GM19328 (cell line): ENCODE measurements around the gene AGPAT3.

Source experiments
- ATAC-seq: cut with Tn5 transposase; IDR thresholded peaks from one replicate; pipeline ENCODE4 v1.9.1; 2021; ENCODE audit warnings: mild to moderate bottlenecking, moderate library complexity; ENCODE audit not compliant: unreplicated experiment

AGPAT3 gene

DNA sequence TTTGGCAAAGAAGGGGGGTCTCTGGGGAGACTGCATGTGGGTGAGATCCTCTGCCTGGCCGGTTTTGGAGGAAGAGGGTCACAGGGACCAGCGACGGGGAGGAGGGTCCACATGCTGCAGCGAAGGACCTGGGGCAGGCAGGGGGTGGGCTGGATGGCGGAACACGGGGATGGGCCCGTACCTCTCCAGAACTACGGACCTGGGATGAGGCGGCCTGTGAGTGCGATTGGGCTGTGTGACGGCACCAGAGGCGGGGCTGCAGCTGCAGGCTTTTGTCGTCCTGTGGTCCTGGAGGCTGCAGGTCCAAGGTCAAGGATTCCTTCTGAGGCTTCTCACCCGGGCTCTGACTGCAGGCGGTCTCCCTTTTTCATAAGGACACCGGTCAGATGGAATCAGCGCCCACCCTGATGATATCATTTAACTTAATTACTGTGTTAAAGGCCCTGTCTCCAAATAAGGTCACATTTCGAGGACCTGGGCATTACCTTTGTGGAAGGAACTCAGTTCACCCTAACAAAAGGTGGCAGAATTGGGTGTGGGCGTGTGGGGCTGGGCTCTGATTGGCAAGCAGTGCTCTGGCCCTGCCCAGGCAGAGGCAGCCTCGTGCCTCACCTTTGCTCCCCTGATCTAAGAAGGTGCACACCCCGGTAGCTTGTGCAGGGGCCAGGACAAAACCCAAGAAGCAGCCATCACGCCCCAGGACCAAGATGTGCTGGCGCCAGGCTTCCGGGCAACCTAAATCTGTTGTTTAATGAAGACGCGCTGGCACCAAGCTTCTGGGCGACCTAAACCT is 87.1 kb downstream of the AGPAT3 start:
- ATAC-seq = no peak

DNA sequence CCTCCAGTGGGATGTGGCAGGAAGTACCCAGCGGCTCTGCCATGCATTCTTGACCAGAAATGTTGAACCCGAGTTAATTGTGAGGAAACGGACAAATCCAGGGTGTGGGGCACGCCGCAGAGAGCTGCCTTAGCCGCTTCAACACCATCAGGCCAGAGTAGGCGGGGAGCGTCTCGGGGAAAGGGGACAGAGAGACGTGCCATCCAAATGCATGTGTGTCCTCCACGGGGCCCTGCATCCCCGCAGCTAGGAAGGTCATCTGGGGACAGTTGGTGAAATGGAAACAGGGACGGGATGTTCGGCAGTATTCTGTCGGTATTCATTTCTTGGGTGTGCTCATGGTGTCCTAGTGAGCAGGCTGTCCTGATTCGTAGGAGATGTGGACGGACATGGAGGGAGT is 88.0 kb downstream of the AGPAT3 start:
- no peak for ATAC-seq

DNA sequence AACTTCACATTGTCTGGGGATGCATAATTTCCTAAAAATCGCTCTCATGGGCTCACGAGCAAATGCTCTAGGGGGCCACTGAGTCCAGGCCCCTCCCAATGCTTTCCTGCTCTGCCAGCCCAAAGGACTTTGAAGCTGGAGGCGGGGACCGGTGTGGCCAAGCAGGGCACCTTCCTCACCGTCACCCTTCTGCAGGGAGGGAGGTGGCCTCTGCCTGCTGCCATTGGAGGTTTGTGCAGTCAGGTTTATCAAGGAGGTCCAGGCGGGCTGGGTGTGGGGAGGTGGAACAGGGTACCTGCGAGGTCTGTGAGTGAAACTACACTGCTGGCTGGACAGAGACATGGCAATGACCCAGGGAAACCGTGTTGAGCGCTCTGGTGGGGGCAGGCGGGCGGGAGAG is 89.0 kb downstream of the AGPAT3 start:
- ATAC-seq = no peak

DNA sequence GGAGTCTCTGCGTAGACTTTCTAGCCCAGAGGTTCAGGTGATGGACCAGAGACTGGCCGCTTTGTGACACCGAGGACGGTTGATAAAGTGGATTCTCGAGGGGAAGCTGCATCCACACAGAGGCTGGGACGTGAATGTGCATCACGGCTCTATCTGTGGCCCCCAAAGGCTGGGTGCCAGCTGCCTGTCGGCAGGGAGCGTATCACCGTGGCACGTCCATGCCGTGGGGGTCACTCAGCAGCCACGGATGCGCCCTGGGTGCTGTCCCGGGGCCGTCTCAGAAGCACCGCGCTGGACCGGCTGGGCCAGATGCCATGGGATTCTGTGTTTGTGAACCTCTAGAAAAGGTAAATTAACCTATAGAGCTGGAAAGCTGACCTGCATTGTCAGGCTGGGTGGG is 89.9 kb downstream of the AGPAT3 start:
- ATAC-seq = no peak

DNA sequence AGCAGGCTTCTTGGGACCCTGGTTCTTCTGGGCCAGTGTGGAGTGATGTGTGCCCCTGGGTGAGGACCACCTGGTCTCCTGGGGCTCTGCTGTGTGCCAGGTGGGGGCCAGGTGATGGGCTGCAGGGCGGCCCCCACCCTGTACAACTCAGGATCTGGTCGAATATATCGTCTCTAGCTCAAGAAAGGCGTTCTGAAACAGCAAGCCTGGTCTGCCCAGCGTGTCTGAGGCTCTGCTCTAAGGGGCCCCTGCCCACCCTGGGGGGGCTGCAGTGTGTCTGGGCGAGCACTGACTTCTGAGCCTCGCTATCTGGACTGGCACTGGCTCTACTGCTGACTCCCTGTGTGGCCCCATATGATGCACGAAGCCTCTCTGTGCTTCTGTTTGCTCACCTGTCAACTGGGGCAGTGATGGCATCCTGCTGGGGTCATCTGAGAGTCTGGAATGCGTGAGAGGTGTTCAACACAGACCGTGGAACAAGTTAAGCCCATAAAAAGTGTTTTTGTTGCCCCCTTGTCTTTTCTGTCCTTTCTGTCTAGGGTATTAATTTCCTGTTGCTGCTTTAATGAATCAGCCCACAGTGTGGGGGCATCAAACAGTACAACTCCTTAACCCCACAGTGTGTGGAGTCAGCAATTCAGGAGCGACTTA is 91.1 kb downstream of the AGPAT3 start:
- no peak for ATAC-seq

DNA sequence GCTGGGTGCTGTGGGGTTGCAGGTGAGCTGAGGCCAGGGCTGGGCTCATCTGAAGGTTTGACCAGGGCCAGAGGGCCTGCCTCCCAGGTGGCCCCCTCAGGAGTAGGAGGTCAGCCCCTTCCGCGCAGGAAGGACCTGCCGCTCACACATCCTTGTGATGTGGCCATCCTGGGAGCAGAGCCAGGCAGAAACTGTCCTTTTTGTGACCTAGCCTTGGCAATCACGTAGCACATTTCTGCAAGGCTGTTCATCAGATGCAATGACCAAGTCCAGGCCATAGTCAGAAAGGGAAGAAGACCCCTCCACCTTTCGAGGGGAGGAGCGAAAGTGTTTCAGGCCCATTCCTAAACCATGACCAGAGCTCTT is 91.6 kb downstream of the AGPAT3 start:
- no peak for ATAC-seq

DNA sequence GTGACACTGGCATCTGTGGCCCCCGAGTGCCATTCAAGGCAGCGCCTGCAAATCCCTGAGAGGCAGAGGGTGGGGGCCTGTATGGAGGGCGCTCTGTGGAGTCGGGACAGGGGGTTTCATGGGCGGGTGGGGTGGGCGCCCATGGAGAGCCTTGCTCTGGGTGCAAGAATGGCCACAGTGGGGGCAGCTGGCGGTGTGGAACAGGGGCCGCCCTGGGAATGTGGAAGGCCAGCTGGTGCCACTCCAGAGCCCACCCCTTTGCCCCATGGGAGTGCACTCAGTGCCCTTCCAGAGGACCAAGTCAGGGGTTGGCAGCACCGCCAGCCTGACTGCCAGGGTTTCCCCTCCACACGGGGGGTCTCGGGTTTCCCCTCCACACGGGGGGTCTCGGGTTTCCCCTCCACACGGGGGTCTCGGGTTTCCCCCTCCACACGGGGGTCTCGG is 92.1 kb downstream of the AGPAT3 start:
- ATAC-seq = no peak

DNA sequence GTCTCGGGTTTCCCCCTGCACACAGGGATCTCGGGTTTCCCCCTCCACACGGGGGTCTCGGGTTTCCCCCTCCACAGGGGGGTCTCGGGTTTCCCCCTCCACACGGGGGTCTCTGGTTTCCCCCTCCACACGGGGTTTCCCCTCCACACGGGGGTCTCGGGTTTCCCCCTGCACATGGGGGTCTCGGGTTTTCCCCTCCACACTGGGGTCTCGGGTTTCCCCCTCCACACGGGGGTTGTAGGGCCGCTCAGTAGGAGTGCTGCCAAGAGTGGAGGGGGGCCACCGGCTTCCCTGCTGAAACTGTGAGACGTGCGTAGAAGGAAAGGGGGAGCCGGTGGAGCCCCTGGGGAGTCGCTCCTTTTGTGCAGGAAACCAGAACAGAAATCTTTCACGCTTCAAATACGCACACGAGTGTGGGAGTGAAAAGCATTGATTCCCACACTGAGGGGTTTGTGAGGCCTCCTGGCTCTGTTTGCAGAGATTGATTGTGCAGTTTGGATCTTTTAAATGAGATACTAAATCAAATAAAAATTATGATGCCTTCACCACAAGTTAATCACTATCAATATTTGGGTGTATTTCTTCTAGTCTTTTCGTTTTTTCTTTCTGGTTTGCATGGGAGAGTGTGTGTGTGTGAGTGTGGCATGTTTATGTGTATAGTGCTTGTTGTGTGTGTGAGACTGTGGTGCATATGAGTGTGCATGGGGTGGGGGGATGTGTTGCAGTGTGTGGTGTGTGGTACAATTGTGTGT is 92.8 kb downstream of the AGPAT3 start:
- ATAC-seq = no peak

DNA sequence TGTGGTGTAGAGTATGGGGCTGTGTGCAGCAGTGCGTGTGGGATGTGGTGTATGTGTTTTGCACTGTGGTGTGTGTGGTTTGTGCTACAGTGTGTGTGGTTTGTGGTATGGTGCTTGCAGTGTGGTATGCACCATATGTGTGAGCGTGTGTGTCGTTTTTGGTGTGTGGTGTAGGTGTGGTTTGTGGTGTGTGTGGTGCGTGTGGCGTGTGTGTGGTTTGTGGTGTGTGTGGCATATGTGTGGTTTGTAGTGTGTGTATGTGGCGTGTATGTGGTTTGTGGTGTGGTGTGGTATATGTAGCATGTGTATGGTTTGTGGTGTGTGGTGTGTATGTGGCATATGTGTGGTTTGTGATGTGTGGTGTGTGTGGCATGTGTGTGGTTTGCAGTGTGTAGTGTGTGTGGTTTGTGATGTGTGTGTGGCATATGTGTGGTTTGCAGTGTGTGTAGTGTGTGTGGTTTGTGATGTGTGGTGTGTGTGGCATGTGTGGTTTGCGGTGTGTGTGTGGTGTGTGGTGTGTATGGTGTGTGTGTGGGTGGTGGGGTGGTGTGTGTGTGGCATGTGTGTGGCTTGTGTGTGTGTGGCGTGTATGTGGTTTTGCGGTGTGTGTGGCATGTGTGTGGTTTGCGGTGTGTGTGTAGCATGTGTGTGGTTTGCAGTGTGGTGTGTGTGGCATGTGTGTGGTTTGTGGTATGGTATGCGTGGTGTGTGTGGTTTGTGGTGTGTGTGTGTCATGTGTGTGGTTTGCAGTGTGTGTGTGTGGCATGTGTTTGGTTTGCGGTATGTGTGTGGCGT is 93.5 kb downstream of the AGPAT3 start:
- no peak for ATAC-seq

DNA sequence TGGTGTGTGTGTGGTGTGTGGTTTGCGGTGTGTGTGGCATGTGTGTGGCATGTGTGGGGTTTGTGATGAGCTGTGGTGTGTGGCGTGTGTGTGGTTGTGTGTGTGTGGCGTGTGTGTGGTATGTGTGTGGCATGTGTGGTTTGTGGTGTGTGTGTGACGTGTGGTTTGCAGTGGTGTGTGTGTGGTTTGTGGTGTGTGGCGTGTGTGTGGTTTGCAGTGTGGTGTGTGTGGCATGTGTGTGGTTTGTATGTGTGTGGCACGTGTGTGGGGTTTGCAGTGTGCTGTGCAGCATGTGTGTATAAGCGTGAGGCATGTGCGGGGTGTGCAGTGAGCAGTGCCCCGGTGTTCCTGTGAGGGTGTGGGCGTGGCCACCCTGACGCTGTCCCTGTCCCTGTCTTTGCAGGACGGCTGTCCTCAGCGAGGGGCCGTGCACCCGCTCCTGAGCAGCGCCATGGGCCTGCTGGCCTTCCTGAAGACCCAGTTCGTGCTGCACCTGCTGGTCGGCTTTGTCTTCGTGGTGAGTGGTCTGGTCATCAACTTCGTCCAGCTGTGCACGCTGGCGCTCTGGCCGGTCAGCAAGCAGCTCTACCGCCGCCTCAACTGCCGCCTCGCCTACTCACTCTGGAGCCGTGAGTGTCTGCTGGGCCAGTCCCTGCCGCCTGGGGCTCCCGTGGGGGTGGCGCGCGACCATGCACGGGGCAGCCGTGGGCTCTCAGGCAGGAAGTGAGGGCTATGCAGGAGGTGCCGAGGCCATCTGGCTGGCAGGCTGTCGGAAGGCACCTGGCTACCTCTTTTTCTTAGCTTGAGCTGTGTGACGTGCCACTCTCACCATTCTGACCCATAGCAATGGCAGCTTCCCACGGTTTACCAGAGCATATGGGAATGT is 94.5 kb downstream of the AGPAT3 start:
- ATAC-seq = no peak

DNA sequence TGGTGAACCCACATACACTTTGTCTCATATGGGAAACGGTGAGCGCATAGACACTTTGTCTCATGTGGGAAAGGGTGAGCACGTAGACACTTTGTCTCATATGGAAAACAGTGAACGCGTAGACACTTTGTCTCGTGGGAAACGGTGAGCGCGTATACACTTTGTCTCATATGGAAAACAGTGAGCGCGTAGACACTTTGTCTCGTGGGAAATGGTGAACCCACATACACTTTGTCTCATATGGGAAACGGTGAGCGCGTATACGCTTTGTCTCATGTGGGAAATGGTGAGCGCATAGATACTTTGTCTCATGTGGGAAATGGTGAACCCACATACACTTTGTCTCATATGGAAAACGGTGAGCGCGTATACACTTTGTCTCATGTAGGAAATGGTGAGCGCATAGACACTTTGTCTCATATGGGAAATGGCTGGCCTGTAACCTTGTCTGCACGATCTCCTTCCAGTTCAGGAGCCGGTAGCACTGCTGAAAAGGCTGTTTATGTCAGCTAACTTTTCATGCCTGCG is 96.4 kb downstream of the AGPAT3 start:
- no peak for ATAC-seq

DNA sequence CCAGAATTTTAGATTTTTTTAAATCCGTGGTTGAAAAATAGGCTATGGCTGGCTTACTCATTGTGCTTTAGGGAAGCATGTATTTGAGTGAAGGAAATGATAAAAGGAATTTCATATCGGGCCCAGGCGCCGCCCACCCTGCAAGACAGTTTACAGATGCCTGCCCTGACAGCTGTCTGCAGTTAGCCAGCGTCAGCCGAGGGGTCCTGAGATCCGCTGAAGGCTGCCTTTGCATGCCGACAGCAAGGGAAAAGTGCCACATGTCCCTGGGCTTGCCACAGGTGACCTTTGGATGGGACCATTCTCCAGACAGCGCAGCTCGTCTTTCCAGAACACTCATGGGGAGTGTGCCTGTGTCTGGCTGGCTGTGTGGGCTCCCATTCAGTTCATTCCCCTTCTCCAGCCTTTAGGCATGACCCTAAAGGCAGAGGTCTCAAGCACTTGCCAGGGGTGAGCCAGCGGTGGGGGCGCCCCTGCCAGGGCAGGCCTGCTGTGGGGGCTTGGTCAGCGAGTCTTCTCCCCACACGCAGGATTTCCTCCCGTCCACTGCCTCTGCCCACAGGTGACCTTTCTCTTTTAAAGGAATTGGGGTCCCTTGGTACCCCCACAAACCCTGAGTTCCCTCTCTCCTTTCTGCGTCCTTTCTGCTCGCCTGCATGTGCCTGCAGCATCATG is 101.0 kb downstream of the AGPAT3 start:
- no peak for ATAC-seq

DNA sequence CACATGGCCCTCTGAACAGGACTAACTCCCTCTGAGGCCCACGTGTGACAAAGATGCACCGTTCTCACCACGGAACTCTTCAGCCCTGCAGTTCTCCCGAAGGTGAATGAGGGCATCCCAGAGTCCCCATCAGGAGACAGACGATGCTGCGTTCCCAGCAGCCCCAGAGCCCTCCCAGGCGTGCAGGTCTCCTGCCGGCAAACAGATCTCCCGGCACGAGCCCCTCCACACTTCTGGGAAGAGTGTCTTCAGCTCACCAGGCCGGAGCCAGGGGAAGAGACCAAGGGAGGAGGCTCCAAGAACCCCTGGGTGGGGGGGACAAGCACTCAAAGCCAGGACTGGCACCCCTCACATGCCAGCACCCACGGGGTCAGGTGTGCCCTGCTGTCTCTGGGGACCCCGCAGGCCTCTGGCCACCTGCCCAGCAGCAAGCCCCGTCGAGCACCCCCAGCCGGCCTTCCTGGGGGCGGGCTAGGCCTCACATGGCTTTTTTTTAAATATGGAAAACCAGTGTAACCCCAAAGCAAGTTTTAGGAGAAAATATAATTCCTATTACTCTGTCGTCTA is 102.0 kb downstream of the AGPAT3 start:
- ATAC-seq = no peak

DNA sequence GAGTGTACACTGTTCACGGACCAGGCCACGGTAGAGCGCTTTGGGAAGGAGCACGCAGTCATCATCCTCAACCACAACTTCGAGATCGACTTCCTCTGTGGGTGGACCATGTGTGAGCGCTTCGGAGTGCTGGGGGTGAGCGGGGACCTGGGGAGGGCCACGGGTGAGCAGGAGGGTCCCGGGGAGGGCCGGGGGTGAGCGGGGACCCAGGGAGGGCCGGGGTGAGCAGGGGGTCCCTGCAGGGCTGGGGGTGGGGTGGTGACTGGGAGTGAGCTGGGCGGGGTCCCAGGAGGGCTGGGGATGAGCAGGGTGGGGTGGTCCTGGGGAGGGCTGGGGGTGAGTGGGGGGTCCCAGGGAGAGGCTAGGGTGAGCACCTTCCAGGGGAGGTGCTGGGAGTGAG is 103.0 kb downstream of the AGPAT3 start:
- ATAC-seq = no peak

DNA sequence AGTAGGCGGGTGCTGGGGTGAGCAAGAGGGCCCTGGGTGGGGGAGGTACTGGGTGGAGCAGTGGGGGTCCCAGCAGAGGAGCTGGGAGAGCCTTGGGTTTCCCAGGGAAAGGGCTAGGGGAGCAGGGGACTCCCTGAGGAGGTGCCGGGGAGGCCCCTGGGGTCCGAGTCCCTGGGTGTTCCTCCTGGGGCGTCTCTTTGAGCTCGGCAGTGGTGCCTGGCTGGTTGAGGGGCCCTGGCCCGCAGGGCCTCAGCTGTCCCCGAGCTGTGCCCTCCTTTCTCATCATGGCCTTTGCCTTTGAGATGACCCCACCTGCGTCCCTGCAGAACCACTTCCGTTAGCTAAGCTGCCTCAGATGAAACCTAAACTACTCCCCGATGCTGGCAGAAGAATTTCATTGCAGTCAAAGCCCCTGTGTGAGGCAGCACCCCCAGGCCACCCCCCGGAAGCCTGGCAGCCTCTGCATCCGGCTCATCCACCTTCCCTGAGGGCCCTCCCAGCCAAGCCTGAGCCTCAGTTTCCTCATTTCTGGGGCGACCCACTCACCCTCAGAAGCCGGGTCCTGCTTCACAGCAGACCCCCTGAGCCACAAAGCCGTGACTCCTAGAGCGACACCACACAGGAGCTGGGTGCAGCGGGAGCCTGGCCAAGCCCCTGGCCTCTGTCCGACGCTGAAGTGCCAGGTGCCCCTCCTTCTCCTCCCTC is 103.5 kb downstream of the AGPAT3 start:
- ATAC-seq = no peak

DNA sequence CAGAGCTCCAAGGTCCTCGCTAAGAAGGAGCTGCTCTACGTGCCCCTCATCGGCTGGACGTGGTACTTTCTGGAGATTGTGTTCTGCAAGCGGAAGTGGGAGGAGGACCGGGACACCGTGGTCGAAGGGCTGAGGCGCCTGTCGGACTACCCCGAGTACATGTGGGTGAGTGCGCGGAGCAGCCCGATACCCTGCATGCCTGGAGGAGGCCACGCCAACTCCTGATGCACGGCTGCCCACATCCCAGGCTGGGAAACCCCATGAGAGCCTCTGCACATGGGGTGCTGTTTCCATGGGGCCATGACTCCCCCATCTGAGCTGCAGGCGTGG is 104.1 kb downstream of the AGPAT3 start:
- ATAC-seq = no peak

DNA sequence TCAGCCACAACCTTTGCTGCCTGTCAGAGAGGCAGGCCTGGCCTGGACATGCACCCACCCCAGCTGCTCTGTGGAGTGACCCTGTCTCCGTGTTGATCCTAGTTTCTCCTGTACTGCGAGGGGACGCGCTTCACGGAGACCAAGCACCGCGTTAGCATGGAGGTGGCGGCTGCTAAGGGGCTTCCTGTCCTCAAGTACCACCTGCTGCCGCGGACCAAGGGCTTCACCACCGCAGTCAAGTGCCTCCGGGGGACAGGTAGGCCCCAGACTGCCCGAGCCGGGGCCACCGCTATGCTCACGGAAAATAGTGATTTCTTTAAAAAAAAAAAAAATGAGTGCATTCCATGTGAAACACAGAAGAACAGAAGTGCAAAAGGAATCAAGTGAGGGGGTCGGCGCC is 105.5 kb downstream of the AGPAT3 start:
- ATAC-seq = no peak

DNA sequence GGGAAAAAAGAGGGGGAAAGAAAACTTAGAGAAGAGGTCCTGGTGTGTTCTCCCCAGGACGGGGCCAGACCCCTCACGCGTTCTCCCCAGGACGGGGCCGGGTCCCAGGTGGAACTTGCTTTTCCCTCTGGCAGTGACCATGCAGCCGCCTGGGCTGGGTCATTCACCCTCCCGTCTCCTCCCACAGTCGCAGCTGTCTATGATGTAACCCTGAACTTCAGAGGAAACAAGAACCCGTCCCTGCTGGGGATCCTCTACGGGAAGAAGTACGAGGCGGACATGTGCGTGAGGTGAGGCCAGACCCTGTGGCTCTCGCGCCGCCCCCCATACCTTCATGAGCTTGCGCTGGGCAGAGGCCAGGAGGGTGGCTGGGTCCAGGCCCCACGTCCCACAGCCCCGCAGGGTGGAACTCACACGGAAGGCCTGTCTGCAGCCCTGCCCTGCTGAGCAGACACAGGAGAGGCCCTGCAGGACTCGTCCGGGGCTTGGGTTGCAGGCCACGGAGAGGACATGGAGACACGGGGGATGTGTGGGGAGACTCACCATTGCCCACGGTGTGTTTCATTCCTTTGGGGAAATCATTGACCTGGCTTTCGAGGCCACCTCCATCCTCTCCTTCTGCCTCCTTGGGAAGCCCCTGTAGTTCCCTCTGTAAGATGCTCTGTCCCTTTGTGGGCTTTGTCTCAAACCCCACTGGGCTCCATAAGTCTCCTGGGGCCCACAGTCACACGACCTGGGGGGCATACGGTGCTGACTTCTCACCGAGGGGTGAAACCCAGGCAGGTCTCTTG is 106.4 kb downstream of the AGPAT3 start:
- ATAC-seq = no peak
